ENCODE results near the gene GRAMD2B.

GRAMD2B gene

DNA sequence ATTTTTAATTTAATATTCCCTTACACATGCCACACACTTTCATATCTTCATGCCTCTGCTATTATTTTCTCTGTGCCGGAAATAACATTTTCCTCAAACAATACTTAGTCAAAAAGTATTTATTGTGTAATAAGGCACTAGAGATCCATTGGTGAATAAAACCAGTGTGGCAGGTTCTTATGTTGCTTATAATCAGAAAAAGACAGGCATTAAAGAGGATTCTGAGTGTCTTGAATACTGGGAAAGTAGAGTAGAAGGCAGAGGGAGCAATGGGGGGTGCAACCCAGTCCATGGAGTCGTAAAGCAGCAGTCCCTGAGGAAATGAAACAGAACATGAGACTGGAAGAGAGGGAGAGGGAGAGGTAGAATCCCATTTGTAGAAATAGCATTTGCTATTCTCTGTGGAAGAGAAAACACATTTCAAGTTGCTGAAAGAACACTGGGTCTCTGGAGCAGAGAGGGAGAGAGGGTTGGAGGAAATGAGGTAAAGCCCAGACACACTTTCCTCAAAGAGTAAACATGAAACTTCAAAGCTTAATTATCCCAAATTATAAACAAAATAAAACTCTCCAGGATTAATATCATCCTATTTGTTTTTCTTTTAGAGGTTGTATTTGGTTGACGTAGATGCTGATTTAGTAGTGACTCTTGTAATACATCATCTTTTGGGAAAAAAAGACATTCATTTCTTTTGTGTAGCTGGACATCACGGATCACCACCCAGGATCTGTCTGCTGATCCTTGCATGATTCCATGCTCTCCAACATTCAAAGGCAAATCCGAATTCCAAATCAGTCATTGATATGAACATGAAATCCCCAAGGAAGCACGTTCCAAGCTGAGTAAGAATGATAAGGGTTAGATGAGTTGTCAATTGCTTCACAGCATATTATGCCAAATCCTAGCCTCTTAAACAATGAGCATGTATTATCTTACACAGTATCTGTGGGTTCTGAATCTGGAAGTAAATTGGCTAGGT, 37.4 kb upstream of the GRAMD2B start:
- TF ChIP-seq TEAD4 (IDR thresholded peaks at IDR 0.05) (0 out of 2 replicates have a peak, but pooled peaks have one; percentile 14), CEBPB (IDR thresholded peaks at IDR 0.05) (peak; percentile 70), FOXM1 (IDR thresholded peaks at IDR 0.05; ENCODE audit: borderline replicate concordance, low read depth) (no peak), EP300 (IDR thresholded peaks at IDR 0.05; ENCODE audit: borderline replicate concordance) (no peak)
- TF ChIP-seq, protein P1, sequence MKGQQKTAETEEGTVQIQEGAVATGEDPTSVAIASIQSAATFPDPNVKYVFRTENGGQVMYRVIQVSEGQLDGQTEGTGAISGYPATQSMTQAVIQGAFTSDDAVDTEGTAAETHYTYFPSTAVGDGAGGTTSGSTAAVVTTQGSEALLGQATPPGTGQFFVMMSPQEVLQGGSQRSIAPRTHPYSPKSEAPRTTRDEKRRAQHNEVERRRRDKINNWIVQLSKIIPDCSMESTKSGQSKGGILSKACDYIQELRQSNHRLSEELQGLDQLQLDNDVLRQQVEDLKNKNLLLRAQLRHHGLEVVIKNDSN (IDR thresholded peaks at IDR 0.05) = no peak
- TF ChIP-seq, protein P2, sequence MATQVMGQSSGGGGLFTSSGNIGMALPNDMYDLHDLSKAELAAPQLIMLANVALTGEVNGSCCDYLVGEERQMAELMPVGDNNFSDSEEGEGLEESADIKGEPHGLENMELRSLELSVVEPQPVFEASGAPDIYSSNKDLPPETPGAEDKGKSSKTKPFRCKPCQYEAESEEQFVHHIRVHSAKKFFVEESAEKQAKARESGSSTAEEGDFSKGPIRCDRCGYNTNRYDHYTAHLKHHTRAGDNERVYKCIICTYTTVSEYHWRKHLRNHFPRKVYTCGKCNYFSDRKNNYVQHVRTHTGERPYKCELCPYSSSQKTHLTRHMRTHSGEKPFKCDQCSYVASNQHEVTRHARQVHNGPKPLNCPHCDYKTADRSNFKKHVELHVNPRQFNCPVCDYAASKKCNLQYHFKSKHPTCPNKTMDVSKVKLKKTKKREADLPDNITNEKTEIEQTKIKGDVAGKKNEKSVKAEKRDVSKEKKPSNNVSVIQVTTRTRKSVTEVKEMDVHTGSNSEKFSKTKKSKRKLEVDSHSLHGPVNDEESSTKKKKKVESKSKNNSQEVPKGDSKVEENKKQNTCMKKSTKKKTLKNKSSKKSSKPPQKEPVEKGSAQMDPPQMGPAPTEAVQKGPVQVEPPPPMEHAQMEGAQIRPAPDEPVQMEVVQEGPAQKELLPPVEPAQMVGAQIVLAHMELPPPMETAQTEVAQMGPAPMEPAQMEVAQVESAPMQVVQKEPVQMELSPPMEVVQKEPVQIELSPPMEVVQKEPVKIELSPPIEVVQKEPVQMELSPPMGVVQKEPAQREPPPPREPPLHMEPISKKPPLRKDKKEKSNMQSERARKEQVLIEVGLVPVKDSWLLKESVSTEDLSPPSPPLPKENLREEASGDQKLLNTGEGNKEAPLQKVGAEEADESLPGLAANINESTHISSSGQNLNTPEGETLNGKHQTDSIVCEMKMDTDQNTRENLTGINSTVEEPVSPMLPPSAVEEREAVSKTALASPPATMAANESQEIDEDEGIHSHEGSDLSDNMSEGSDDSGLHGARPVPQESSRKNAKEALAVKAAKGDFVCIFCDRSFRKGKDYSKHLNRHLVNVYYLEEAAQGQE (IDR thresholded peaks at IDR 0.05; ENCODE audit: low read depth) = no peak

DNA sequence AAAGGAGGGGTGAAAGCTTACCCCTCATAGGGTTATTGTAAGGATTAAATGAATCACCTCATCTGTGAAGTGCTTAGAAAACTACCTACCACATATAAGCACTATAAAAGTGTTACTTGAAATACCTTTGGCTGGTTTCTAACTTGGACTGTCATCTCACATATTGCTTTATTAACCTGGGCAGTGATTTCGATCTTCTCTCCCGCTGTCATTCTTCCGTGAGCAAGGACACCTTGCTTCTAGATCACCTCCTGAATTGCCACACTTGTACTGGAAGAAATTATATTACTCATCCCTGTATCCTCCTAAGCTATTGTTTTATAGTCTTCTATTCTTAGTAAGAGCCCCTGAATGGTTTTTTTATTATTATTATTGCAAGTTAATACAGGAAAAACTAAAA, 34.0 kb upstream of the GRAMD2B start:
- TF ChIP-seq EGR1 (IDR thresholded peaks at IDR 0.05) (no peak), CEBPB (IDR thresholded peaks at IDR 0.05) (no peak), NFIC (IDR thresholded peaks at IDR 0.05) (no peak), TAF1 (IDR thresholded peaks at IDR 0.05; ENCODE audit: low read depth) (no peak), TCF12 (IDR thresholded peaks at IDR 0.05; ENCODE audit: low read depth) (no peak), CREB1 (IDR thresholded peaks at IDR 0.05; ENCODE audit: low read depth) (no peak), YY1 (IDR thresholded peaks at IDR 0.05; ENCODE audit: low read depth) (no peak), ZBTB7A (IDR thresholded peaks at IDR 0.05; ENCODE audit: low read depth) (no peak), RAD21 (IDR thresholded peaks at IDR 0.05; ENCODE audit: low read depth) (no peak), EP300 (IDR thresholded peaks at IDR 0.05; ENCODE audit: borderline replicate concordance) (no peak), TEAD4 (IDR thresholded peaks at IDR 0.05) (no peak), FOXM1 (IDR thresholded peaks at IDR 0.05; ENCODE audit: borderline replicate concordance, low read depth) (no peak)
- TF ChIP-seq, protein P1 (IDR thresholded peaks at IDR 0.05) = no peak
- TF ChIP-seq, protein P2 (IDR thresholded peaks at IDR 0.05; ENCODE audit: low read depth) = no peak
- TF ChIP-seq, protein P3, sequence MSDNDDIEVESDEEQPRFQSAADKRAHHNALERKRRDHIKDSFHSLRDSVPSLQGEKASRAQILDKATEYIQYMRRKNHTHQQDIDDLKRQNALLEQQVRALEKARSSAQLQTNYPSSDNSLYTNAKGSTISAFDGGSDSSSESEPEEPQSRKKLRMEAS (IDR thresholded peaks at IDR 0.05) = no peak

DNA sequence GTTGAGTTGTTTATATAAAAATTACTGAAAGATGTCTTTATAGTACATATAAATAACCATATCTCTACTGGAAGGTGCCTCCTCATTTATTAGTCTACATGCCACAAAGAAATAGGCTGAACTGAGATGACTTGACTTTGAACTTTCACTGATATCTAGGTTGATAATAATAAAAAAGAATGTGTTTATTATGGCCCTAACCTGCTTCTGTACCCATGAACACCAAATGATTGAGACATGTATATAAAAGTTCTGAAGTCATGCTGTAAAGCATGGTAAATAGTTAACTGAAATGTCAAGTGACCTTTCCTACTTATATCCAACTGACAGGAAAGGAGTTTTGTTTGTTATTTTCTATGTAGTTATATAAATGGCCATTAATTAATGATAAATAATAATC, 33.2 kb upstream of the GRAMD2B start:
- TF ChIP-seq, protein P2 (IDR thresholded peaks at IDR 0.05; ENCODE audit: low read depth) = no peak
- TF ChIP-seq RAD21 (IDR thresholded peaks at IDR 0.05; ENCODE audit: low read depth) (no peak), EGR1 (IDR thresholded peaks at IDR 0.05) (no peak), FOXM1 (IDR thresholded peaks at IDR 0.05; ENCODE audit: borderline replicate concordance, low read depth) (no peak), YY1 (IDR thresholded peaks at IDR 0.05; ENCODE audit: low read depth) (no peak), EP300 (IDR thresholded peaks at IDR 0.05; ENCODE audit: borderline replicate concordance) (no peak), CEBPB (IDR thresholded peaks at IDR 0.05) (no peak), TAF1 (IDR thresholded peaks at IDR 0.05; ENCODE audit: low read depth) (no peak)

DNA sequence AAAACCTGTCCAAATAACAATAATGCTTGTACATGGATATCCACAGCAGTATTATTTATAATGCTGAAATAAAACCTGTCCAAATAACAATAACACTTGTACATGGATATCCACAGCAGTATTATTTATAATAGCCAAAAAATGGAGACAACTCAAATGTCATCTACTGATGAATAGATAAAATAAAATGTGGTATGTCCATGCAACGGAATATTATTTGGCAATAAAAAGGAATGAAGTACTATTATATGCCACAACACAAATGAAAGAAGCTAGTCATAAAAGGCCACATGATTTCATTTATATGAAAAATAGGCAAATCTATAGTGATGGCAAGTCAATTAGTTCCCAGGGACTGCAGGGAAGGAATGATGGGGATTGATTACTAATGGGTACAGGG, 31.8 kb upstream of the GRAMD2B start:
- TF ChIP-seq TAF1 (IDR thresholded peaks at IDR 0.05; ENCODE audit: low read depth) (no peak), ZBTB7A (IDR thresholded peaks at IDR 0.05; ENCODE audit: low read depth) (no peak), YY1 (IDR thresholded peaks at IDR 0.05; ENCODE audit: low read depth) (no peak), CEBPB (IDR thresholded peaks at IDR 0.05) (no peak), TEAD4 (IDR thresholded peaks at IDR 0.05) (no peak), CREB1 (IDR thresholded peaks at IDR 0.05; ENCODE audit: low read depth) (no peak)

Data from Ishikawa (cell line).